Smooth muscle cell (in vitro differentiated cells): ENCODE measurements around the gene MARK2. TPM values are rescaled to one million over a fixed set of nuclear protein-coding genes. Genes with fewer than 3 reads are reported as not detected.
A peak's percentile ranks its signal among the peaks of the same experiment; 100 is the strongest.

ENCODE experiments used
- DNase-seq: peaks from one replicate; lab custom pipeline; 2025; ENCODE audit not compliant: unreplicated experiment; lab: John Stamatoyannopoulos, UW
- H2AFZ ChIP-seq: fragments of 200-600 bp; sonication (generic); 2 replicates; pipeline ENCODE4 v1.6.0; 2016; ENCODE audit warnings: antibody characterized with exemption, low read depth, mild to moderate bottlenecking
- H3F3A ChIP-seq: fragments of 200-600 bp; sonication (generic); 2 replicates; pipeline ENCODE4 v1.6.0; 2017; ENCODE audit warnings: antibody characterized with exemption, low read depth
- H3K27ac ChIP-seq: fragments of 200-600 bp; sonication (generic); 2 replicates; pipeline ENCODE4 v1.5.1; 2016; ENCODE audit warnings: low read depth, mild to moderate bottlenecking
- H3K27me3 ChIP-seq: fragments of 200-600 bp; sonication (generic); 2 replicates; pipeline ENCODE4 v1.6.1; 2016; ENCODE audit warnings: low read depth, mild to moderate bottlenecking
- H3K36me3 ChIP-seq: fragments of 200-600 bp; sonication (generic); 2 replicates; pipeline ENCODE4 v1.5.1; 2016; ENCODE audit warnings: low read depth
- H3K4me1 ChIP-seq: fragments of 200-600 bp; sonication (generic); 2 replicates; pipeline ENCODE4 v1.5.1; 2016; ENCODE audit warnings: low read depth
- H3K4me2 ChIP-seq: fragments of 200-600 bp; sonication (generic); 2 replicates; pipeline ENCODE4 v1.6.0; 2016; ENCODE audit warnings: mild to moderate bottlenecking
- H3K4me3 ChIP-seq: fragments of 200-600 bp; sonication (generic); 2 replicates; pipeline ENCODE4 v1.5.1; 2016; ENCODE audit warnings: mild to moderate bottlenecking
- H3K79me2 ChIP-seq: fragments of 200-600 bp; sonication (generic); 2 replicates; pipeline ENCODE4 v1.6.0; 2016; ENCODE audit warnings: low read depth, mild to moderate bottlenecking
- H3K9ac ChIP-seq: fragments of 200-600 bp; sonication (generic); 2 replicates; pipeline ENCODE4 v1.6.0; 2016; ENCODE audit warnings: low read depth
- H3K9me3 ChIP-seq: fragments of 200-600 bp; sonication (generic); replicated peaks from 2 replicates; pipeline ENCODE4 v1.5.1; 2016; ENCODE audit warnings: low read depth
- H4K20me1 ChIP-seq: fragments of 200-600 bp; sonication (generic); 2 replicates; pipeline ENCODE4 v1.6.0; 2016; ENCODE audit warnings: low read depth
- CTCF ChIP-seq: fragments of 200-600 bp; sonication (generic); IDR thresholded peaks from 2 replicates; pipeline ENCODE4 v1.5.1; 2017; ENCODE audit warnings: borderline replicate concordance, mild to moderate bottlenecking, antibody characterized with exemption; ENCODE audit not compliant: insufficient read depth, poor library complexity, severe bottlenecking
- WGBS: methylation state at CpG from one replicate; pipeline ENCODE4 v1.1.7; 2016; ENCODE audit warnings: low lambda C conversion rate; 5-methylcytosine and 5-hydroxymethylcytosine counted together
- polyA plus RNA-seq: library from polyadenylated mRNA; unstranded; fragments of >200 nt; fragmentation: Nextera tagmentation; extraction: Ambion mirVana; gene quantifications from 2 replicates; pipeline ENCODE4 v1.2.1, GENCODE V29; 2016
- total RNA-seq: library from RNA; depleted of rRNA; stranded (reverse); fragments of >200 nt; gene quantifications from 2 replicates; pipeline ENCODE4 v1.2.3, GENCODE V29; 2014

The MARK2 gene
- total and polyA plus RNA-seq, 2 experiments from 2014 or later = 14.2 to 23.3 TPM

GRCh38 chr11:63931876-63932275 lies 93.0 kb downstream of the MARK2 start:
- no peaks in the 10 kb centered on the region for H3F3A ChIP-seq
- no peak overlapping the region for H2AFZ ChIP-seq
- DNase-seq = no peak
- WGBS = 85% methylated on average over 12 of the region's 12 CpGs
- H3K4me2 ChIP-seq = no peak overlapping the region
- H3K9me3 ChIP-seq = no peaks in the 10 kb centered on the region
- no peak for TF ChIP-seq CTCF
- no peak overlapping the region for H3K4me3 ChIP-seq
- H3K79me2 ChIP-seq = no peaks in the 10 kb centered on the region
- H4K20me1 ChIP-seq = no peaks in the 10 kb centered on the region
- no peaks in the 10 kb centered on the region for H3K36me3 ChIP-seq
- no peak overlapping the region for H3K27ac ChIP-seq
- no peak overlapping the region for H3K9ac ChIP-seq
- H3K27me3 ChIP-seq = no peaks in the 10 kb centered on the region
- H3K4me1 ChIP-seq = no peaks in the 10 kb centered on the region

GRCh38 chr11:63933459-63933858 lies 94.5 kb downstream of the MARK2 start:
- 76% methylated on average over 1 of the region's 1 CpG for WGBS
- Histone ChIP-seq H3K4me2 (no peak overlapping the region), H3K4me1 (no peaks in the 10 kb centered on the region), H3K27me3 (no peaks in the 10 kb centered on the region), H3K27ac (no peak overlapping the region), H3K79me2 (no peaks in the 10 kb centered on the region), H4K20me1 (no peaks in the 10 kb centered on the region), H3K36me3 (no peaks in the 10 kb centered on the region), H3K9me3 (no peaks in the 10 kb centered on the region), H3F3A (no peaks in the 10 kb centered on the region), H2AFZ (no peak overlapping the region), H3K4me3 (no peak overlapping the region), H3K9ac (no peak overlapping the region)
- no peak for DNase-seq
- TF ChIP-seq CTCF = no peak

- Histone ChIP-seq H3K36me3 (no peaks in the 10 kb centered on the region), H3K4me1 (peaks cover 5% of the 10 kb centered on the region), H3K9me3 (no peaks in the 10 kb centered on the region), H3K4me2 (peak overlapping the region; percentile 100), H3K27me3 (no peaks in the 10 kb centered on the region), H3F3A (no peaks in the 10 kb centered on the region), H3K4me3 (peak overlapping the region; percentile 87), H3K79me2 (peaks cover 33% of the 10 kb centered on the region), H4K20me1 (peaks cover 11% of the 10 kb centered on the region), H3K9ac (peak overlapping the region; percentile 11), H3K27ac (peak overlapping the region; percentile 30), H2AFZ (peak overlapping the region; percentile 68)
- 29% methylated on average over 30 of the region's 30 CpGs for WGBS
- no peak for TF ChIP-seq CTCF
- DNase-seq = no peak
Measured at GRCh38 chr11:63937713-63938478, 99.0 kb downstream of the MARK2 start.
